Stomach (tissue), 19 donors: ENCODE measurements around the gene OSBPL1A. TPM values are rescaled to one million over a fixed set of nuclear protein-coding genes. Genes with fewer than 3 reads are reported as not detected.

Source experiments
- DNase-seq, 2 donors: peaks; one replicate each; pipeline versions ENCODE4 v3.0.0 to v3.0.0-alpha.2; 2013 to 2019
- H3K27ac ChIP-seq, 5 donors: fragments of 200-600 bp in 4 of 5; sonication (generic) in 4 of 5; one replicate each; pipeline ENCODE4 v1.5.1; 2013 to 2019; ENCODE audit warnings: mild to moderate bottlenecking in 1 of 5, moderate library complexity in 1 of 5
- H3K27me3 ChIP-seq, 3 donors: fragments of 200-600 bp; sonication (generic); one replicate each; pipeline ENCODE4 v1.5.1; 2017 to 2019; ENCODE audit warnings: mixed run types in 1 of 3
- H3K36me3 ChIP-seq, 4 donors: fragments of 200-600 bp; sonication (generic); 1 replicate in 3 of 4; 2 replicates in 1 of 4; pipeline ENCODE4 v1.5.1; 2016 to 2019
- H3K4me1 ChIP-seq, 4 donors: fragments of 200-600 bp; sonication (generic); one replicate each; pipeline ENCODE4 v1.5.1; 2016 to 2019
- H3K4me3 ChIP-seq, 4 donors: fragments of 200-600 bp; sonication (generic) in 3 of 4; one replicate each; pipeline ENCODE4 v1.5.1; 2016 to 2019; ENCODE audit warnings: mild to moderate bottlenecking in 1 of 4
- H3K9me3 ChIP-seq, 4 donors: fragments of 200-600 bp; sonication (generic); one replicate each; pipeline ENCODE4 v1.5.1; 2016 to 2019
- EP300 ChIP-seq: sonication (generic); formaldehyde crosslinking; IDR thresholded peaks from one replicate; pipeline ENCODE4 v1.6.1; 2017; ENCODE audit warnings: antibody characterized with exemption
- POLR2A ChIP-seq, 4 donors: fragments of 450-650 bp; IDR thresholded peaks; one replicate each; pipeline ENCODE4 v1.6.1; 2016; ENCODE audit warnings: antibody characterized with exemption in 4 of 4, control low read depth in 2 of 4, mild to moderate bottlenecking in 1 of 4, moderate library complexity in 1 of 4
- POLR2AphosphoS5 ChIP-seq, 3 donors: sonication (generic); formaldehyde crosslinking; IDR thresholded peaks; one replicate each; pipeline ENCODE4 v1.6.1; 2016; ENCODE audit warnings: antibody characterized with exemption in 3 of 3
- WGBS, 5 donors: extraction: QIAGEN DNeasy Blood & Tissue Kit in 3 of 5; methylation state at CpG; one replicate each; pipeline versions ENCODE4 v1.1.5 to v1.1.7; 2013 to 2018; 5-methylcytosine and 5-hydroxymethylcytosine counted together
- intact Hi-C: fragments of 100-400 bp; cut with DNase I; formaldehyde crosslinking; loops from one replicate; pipeline ENCODE4 v1.15.1; 2023; ENCODE audit warnings: low total_unique reads
- long read RNA-seq, 10 donors: transcript quantifications; one replicate each; lab custom pipeline, GENCODE V29; 2026
- polyA plus RNA-seq, 3 donors: library from polyadenylated mRNA; stranded (reverse); fragments of 200-250 nt; gene quantifications; one replicate each; pipeline ENCODE4 v1.2.3, GENCODE V29; 2013
- total RNA-seq, 5 donors: library from RNA; depleted of rRNA; stranded (reverse); fragments of >200 nt; gene quantifications; one replicate each; pipeline versions ENCODE4 v1.1.0 to v1.2.3, GENCODE V29; 2014 to 2016
- TF ChIP-seq, protein P1 (sequence below), 7 experiments: fragments of 450-650 bp in 4 of 7; fragments of 200-600 bp in 3 of 7; sonication (generic) in 3 of 7; IDR thresholded peaks; one replicate each; pipeline ENCODE4 v1.5.1; 2016 to 2019; ENCODE audit warnings: antibody characterized with exemption in 7 of 7, control low read depth in 2 of 7, mild to moderate bottlenecking in 1 of 7
- donor health status: healthy with polysubstance abuse.
- donor health status: Bipolar disorder and iron deficiency.
- donor health status: healthy.

OSBPL1A gene
- total RNA-seq = 100 to 1,000 TPM in 2 of 5 donors, 10 to 100 TPM in 3; 32.2 to 129 (median 45.8) TPM
- 10 to 100 TPM; 13.6 to 29.9 (median 14.7) TPM for polyA plus RNA-seq
- long read RNA-seq, donor 1, partial matches to known transcripts = 0 of 2 reads
- long read RNA-seq, donor 1, other reads (novel, unspliced or antisense) = 0 of 2 reads
- long read RNA-seq, donor 2, partial matches to known transcripts = 0 of 3 reads
- long read RNA-seq, donor 2, other reads (novel, unspliced or antisense) = 0 of 3 reads
- long read RNA-seq, donor 3, partial matches to known transcripts = 0 of 4 reads
- long read RNA-seq, donor 3, other reads (novel, unspliced or antisense) = 0 of 4 reads
- long read RNA-seq, donor 4 = 0 reads
- long read RNA-seq, donor 5, transcript OSBPL1A-204 (14 exons, 3,317 nt) = major isoform, 9 of 9 reads
- long read RNA-seq, donor 5, partial matches to known transcripts = 0 of 9 reads
- long read RNA-seq, donor 5, other reads (novel, unspliced or antisense) = 0 of 9 reads
- long read RNA-seq, donor 6, transcript OSBPL1A-204 (14 exons, 3,317 nt) = major isoform, 6 of 17 reads
- long read RNA-seq, donor 6, partial matches to known transcripts = 10 of 17 reads
- long read RNA-seq, donor 6, other reads (novel, unspliced or antisense) = 0 of 17 reads
- long read RNA-seq, donor 7, transcript OSBPL1A-204 (14 exons, 3,317 nt) = major isoform, 7 of 7 reads
- long read RNA-seq, donor 7, partial matches to known transcripts = 0 of 7 reads
- long read RNA-seq, donor 7, other reads (novel, unspliced or antisense) = 0 of 7 reads
- long read RNA-seq, donor 8, transcript OSBPL1A-204 (14 exons, 3,317 nt) = major isoform, 5 of 5 reads
- long read RNA-seq, donor 8, partial matches to known transcripts = 0 of 5 reads
- long read RNA-seq, donor 8, other reads (novel, unspliced or antisense) = 0 of 5 reads
- long read RNA-seq, donor 9, partial matches to known transcripts = 0 of 1 reads
- long read RNA-seq, donor 9, other reads (novel, unspliced or antisense) = 0 of 1 reads
- long read RNA-seq, donor 10, partial matches to known transcripts = 0 of 2 reads
- long read RNA-seq, donor 10, other reads (novel, unspliced or antisense) = 0 of 2 reads

DNA sequence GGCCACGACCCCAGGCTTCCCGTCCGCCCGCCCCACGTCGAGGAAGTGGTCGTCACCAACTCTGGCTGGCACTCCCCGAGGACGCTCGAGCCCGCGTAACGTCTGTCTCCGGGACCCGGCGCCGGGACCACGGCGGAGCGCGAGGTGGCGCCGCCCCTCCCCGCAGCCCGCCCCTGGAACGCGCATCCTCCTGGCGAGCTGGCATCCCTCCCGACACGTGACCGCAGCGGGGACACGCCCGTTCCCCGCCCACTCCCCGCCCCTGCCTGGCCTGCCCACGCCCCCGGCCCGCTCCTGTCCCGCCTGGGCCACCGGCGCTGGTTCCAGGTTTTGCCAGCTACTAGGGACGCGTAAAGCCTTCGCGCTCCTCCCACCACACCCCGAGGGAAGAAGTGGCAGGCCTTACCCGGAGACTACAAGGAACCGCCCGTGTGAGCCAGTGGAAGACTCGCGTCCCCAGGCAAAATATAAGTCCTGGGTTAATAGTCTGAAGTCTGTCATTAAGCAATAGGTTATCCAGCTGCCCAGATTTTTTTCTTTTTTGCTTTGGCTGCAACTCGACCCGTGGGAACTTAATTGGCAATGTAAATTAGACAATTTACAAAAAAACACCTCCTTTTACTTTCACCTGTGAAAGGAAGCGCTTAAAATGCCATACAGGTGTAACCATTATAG, at the start of gene OSBPL1A:
OSBPL1A (minus strand) TSS at position 131 of the 675 bp plus-strand sequence. CDS start 20,291 bp downstream, outside the sequence.
- Histone ChIP-seq H3K4me3 (peak within 1 kb of the TSS; percentile 83 to 92 (median 84)), H3K9me3 (no peaks in the 10 kb centered on the region), H3K4me1 (peaks cover 11 to 24% (median 22%) of the 10 kb centered on the region in 4 donors), H3K27ac (peak within 1 kb of the TSS; percentile 84 to 92 (median 87)), H3K36me3 (no peaks in the 10 kb centered on the region), H3K27me3 (no peaks in the 10 kb centered on the region)
- intact Hi-C loops = no loop called here
- peak; percentile 96 to 97 for DNase-seq
- WGBS, 5 donors = 2 to 5% (median 2%) methylated on average over 16 to 55 of the region's 55 CpGs
- no peak for TF ChIP-seq POLR2A (IDR thresholded peaks at IDR 0.05)
- TF ChIP-seq POLR2AphosphoS5 (IDR thresholded peaks at IDR 0.05) = peak; percentile 50 to 81 (median 57)

DNA sequence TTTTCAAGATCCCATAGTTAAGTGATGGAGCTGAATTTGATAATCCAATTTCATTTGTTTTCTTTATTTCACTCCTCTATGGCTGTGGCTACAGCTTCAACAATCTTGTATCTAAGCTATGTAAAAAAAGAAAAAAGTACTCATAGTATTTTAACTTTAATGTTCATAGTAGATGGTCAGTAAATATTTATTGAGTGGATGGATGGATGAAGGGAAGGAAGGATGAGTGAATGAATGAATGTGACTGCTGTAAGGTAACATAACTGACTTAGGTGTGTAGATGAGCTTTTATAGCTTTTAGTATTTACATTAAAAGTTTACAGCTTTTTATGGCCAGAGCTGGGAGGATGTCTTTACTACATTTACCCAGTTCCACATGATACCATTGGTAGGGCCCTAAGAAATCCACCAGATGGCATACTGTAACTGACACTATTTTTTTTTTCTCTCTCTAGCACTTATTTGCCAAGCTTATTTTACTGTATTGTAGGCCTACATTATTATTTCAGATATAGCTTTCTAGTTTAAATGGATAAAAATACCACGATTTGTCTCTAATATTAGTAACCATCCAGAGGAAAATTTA, 49.4 kb upstream of the OSBPL1A start:
- no peaks in the 10 kb centered on the region for H3K9me3 ChIP-seq
- H3K4me3 ChIP-seq = no peak overlapping the region
- WGBS, 5 donors = 74 to 93% (median 90%) methylated on average over 1 of the region's 1 CpG
- no peaks in the 10 kb centered on the region for H3K27me3 ChIP-seq
- no peaks in the 10 kb centered on the region for H3K4me1 ChIP-seq
- H3K27ac ChIP-seq = no peak overlapping the region
- peaks cover 18 to 98% (median 95%) of the 10 kb centered on the region in 4 donors for H3K36me3 ChIP-seq
- TF ChIP-seq POLR2A (IDR thresholded peaks at IDR 0.05) = no peak
- TF ChIP-seq POLR2AphosphoS5 (IDR thresholded peaks at IDR 0.05) = no peak
- no peak for TF ChIP-seq EP300
- TF ChIP-seq, protein P1, sequence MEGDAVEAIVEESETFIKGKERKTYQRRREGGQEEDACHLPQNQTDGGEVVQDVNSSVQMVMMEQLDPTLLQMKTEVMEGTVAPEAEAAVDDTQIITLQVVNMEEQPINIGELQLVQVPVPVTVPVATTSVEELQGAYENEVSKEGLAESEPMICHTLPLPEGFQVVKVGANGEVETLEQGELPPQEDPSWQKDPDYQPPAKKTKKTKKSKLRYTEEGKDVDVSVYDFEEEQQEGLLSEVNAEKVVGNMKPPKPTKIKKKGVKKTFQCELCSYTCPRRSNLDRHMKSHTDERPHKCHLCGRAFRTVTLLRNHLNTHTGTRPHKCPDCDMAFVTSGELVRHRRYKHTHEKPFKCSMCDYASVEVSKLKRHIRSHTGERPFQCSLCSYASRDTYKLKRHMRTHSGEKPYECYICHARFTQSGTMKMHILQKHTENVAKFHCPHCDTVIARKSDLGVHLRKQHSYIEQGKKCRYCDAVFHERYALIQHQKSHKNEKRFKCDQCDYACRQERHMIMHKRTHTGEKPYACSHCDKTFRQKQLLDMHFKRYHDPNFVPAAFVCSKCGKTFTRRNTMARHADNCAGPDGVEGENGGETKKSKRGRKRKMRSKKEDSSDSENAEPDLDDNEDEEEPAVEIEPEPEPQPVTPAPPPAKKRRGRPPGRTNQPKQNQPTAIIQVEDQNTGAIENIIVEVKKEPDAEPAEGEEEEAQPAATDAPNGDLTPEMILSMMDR (IDR thresholded peaks at IDR 0.05) = no peak
- no peak for DNase-seq
- intact Hi-C loops = no loop called here

DNA sequence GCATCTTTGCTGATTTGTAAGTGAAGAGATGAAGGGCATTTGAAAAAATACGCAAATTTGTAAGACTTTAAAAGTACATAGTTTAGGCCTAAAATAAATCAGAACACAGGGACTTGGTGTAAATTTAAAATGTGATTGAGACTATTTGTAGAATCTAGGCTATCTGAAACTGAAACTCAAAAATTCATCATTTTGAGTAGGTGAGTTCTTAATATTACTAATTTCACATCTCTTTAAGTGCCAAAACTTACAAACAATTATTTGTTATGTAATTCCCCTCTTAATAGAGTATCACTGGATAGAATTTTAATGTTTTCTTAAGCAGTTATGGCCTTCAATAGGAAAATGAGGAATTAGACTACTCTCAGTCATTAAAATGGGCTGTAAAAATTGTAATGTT, 48.8 kb upstream of the OSBPL1A start:
- peaks cover 22 to 98% (median 97%) of the 10 kb centered on the region in 4 donors for H3K36me3 ChIP-seq
- WGBS, 5 donors = 90 to 98% (median 95%) methylated on average over 1 of the region's 1 CpG
- intact Hi-C loops = no loop called here
- H3K27me3 ChIP-seq = no peaks in the 10 kb centered on the region
- no peak overlapping the region for H3K4me3 ChIP-seq
- H3K9me3 ChIP-seq = no peaks in the 10 kb centered on the region
- no peaks in the 10 kb centered on the region for H3K4me1 ChIP-seq
- TF ChIP-seq EP300 (no peak), POLR2A (IDR thresholded peaks at IDR 0.05) (no peak), POLR2AphosphoS5 (IDR thresholded peaks at IDR 0.05) (no peak)
- TF ChIP-seq, protein P1 (IDR thresholded peaks at IDR 0.05) = no peak
- DNase-seq = no peak
- H3K27ac ChIP-seq = no peak overlapping the region

DNA sequence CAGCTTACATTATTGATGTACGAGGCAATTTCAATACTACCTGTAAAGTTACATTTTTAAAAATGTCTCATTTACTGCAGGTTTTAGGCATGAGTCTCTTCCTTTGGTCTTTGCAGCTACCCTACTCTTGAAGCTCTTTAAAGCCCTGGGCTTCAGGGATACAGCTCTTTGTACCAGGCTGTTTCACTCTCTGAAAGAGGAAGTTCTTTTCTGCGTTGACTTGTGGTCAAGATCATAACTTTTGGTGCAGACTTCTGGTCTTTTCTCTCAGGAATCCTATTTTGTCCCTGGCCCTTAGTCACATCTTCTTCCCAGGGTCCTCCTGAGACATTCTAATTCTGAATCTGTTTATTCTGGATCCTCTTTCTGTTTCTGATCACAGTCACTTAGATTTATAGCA, 46.2 kb upstream of the OSBPL1A start:
- Histone ChIP-seq H3K4me1 (no peaks in the 10 kb centered on the region), H3K4me3 (no peak overlapping the region), H3K27me3 (no peaks in the 10 kb centered on the region), H3K36me3 (peaks cover 29 to 99% (median 93%) of the 10 kb centered on the region in 4 donors), H3K27ac (no peak overlapping the region), H3K9me3 (no peaks in the 10 kb centered on the region)
- TF ChIP-seq, protein P1 (IDR thresholded peaks at IDR 0.05) = no peak
- TF ChIP-seq EP300 (no peak), POLR2A (IDR thresholded peaks at IDR 0.05) (no peak), POLR2AphosphoS5 (IDR thresholded peaks at IDR 0.05) (no peak)
- WGBS, 5 donors = 60 to 85% (median 75%) methylated on average over 2 of the region's 2 CpGs
- intact Hi-C loops = no loop called here
- DNase-seq = no peak
